Keratinocyte (primary cell): ENCODE results near the gene MADD. TPM values are rescaled to one million over a fixed set of nuclear protein-coding genes. Genes with fewer than 3 reads are reported as not detected.

Source experiments
- DNase-seq: peaks from one replicate; pipeline ENCODE4 v3.0.0-alpha.2; 2011; ENCODE audit warnings: low read depth, missing footprints, low spot score
- FAIRE-seq: peaks from 2 replicates; lab custom pipeline; 2011; peaks lifted over from hg19 to GRCh38; lab: Jason Lieb, UNC
- H2AFZ ChIP-seq: 2 replicates; pipeline ENCODE4 v1.6.0; 2012; ENCODE audit warnings: low read length, control low read depth, inconsistent platforms; ENCODE audit not compliant: control insufficient read depth
- H3K27ac ChIP-seq: 2 replicates; pipeline ENCODE4 v1.5.1; 2011; ENCODE audit warnings: low read length; ENCODE audit not compliant: control insufficient read depth, insufficient read depth
- H3K27me3 ChIP-seq: 3 replicates; pipeline ENCODE4 v1.6.0; 2011; ENCODE audit warnings: low read length; ENCODE audit not compliant: control insufficient read depth, insufficient read depth; ENCODE audit errors: extremely low read depth
- H3K36me3 ChIP-seq, 2 experiments: 2 replicates in 1 of 2; 3 replicates in 1 of 2; pipeline ENCODE4 v1.5.1; 2011; ENCODE audit warnings: low read length in 2 of 2, mild to moderate bottlenecking in 1 of 2; ENCODE audit not compliant: control insufficient read depth in 2 of 2, insufficient read depth in 2 of 2; ENCODE audit errors: extremely low read depth in 1 of 2
- H3K4me1 ChIP-seq: 3 replicates; pipeline ENCODE4 v1.5.1; 2011; ENCODE audit warnings: low read length; ENCODE audit not compliant: control insufficient read depth, insufficient read depth; ENCODE audit errors: extremely low read depth
- H3K4me2 ChIP-seq: 3 replicates; pipeline ENCODE4 v1.6.0; 2011; ENCODE audit warnings: low read depth, low read length; ENCODE audit not compliant: control insufficient read depth, insufficient read depth; ENCODE audit errors: extremely low read depth
- H3K4me3 ChIP-seq, 3 experiments: fragments of 200-600 bp in 1 of 3; sonication (generic) in 1 of 3; 2 replicates in 2 of 3; 3 replicates in 1 of 3; pipeline ENCODE4 v1.5.1; 2011 to 2016; ENCODE audit warnings: low read length in 3 of 3, mild to moderate bottlenecking in 3 of 3, control low read depth in 2 of 3, inconsistent platforms in 1 of 3, low read depth in 1 of 3, mixed read lengths in 1 of 3, mixed run types in 1 of 3, moderate library complexity in 1 of 3; ENCODE audit not compliant: control insufficient read depth in 2 of 3, insufficient read depth in 2 of 3; ENCODE audit errors: extremely low read depth in 1 of 3
- H3K79me2 ChIP-seq: 2 replicates; pipeline ENCODE4 v1.6.0; 2012; ENCODE audit warnings: low read length; ENCODE audit not compliant: control insufficient read depth, insufficient read depth
- H3K9ac ChIP-seq: 3 replicates; pipeline ENCODE4 v1.6.0; 2011; ENCODE audit warnings: low read length; ENCODE audit not compliant: control insufficient read depth, insufficient read depth; ENCODE audit errors: extremely low read depth
- H3K9me1 ChIP-seq: 3 replicates; pipeline ENCODE4 v1.6.0; 2011; ENCODE audit warnings: low read length; ENCODE audit not compliant: control insufficient read depth, insufficient read depth; ENCODE audit errors: extremely low read depth
- H3K9me3 ChIP-seq: 2 replicates; pipeline ENCODE4 v1.5.1; 2012; ENCODE audit warnings: low read depth, low read length; ENCODE audit not compliant: control insufficient read depth
- H4K20me1 ChIP-seq: 3 replicates; pipeline ENCODE4 v1.6.0; 2011; ENCODE audit warnings: low read length; ENCODE audit not compliant: control insufficient read depth, insufficient read depth; ENCODE audit errors: extremely low read depth
- CTCF ChIP-seq, 3 experiments: IDR thresholded peaks in 1 of 3; conservative IDR thresholded peaks in 1 of 3; optimal IDR thresholded peaks in 1 of 3; 2 replicates in 2 of 3; 3 replicates in 1 of 3; pipeline versions ENCODE3 to v1.5.1; 2011; ENCODE audit warnings: low read length in 3 of 3, mild to moderate bottlenecking in 3 of 3, moderate library complexity in 2 of 3, control low read depth in 1 of 3, inconsistent platforms in 1 of 3; ENCODE audit not compliant: insufficient read depth in 2 of 3; ENCODE audit errors: extremely low read depth in 1 of 3
- EZH2 ChIP-seq: IDR thresholded peaks from one replicate; pipeline ENCODE4 v1.6.1; 2012; ENCODE audit warnings: inconsistent platforms, mild to moderate bottlenecking, low read length, moderate library complexity
- dilution Hi-C: fragments of 300-500 bp; cut with MboI; formaldehyde crosslinking; loops from one replicate; pipeline ENCODE4 v1.7.0; 2020; ENCODE audit warnings: low sequenced_read_pairs; ENCODE audit not compliant: extremely low pct_ligation_motif_present
- polyA plus RNA-seq, 5 experiments: library from polyadenylated mRNA; depleted of rRNA in 3 of 5; stranded (reverse) in 3 of 5; stranded (forward) in 1 of 5; unstranded in 1 of 5; fragments of >200 nt; gene quantifications; 1 replicate in 1 of 5; 2 replicates in 3 of 5; 3 replicates in 1 of 5; pipeline versions ENCODE4 v1.2.1 to v1.2.3, GENCODE V29; 2011 to 2012; ENCODE audit warnings: missing spikeins in 2 of 5, low read depth in 1 of 5, low replicate concordance in 1 of 5

The MADD gene
- polyA plus RNA-seq, 1 donor (not counting 4 experiments of a cell fraction or from before 2014, with no cell fraction given): 11.9 TPM

- Histone ChIP-seq H3K36me3 (no peaks in the 10 kb centered on the region), H3K9me1 (no peaks in the 10 kb centered on the region), H3K27me3 (no peaks in the 10 kb centered on the region), H3K27ac (no peak overlapping the region), H2AFZ (no peak overlapping the region), H3K4me1 (peaks cover 5% of the 10 kb centered on the region), H3K9ac (no peak overlapping the region), H3K4me2 (no peak overlapping the region), H3K4me3 (no peak overlapping the region), H3K79me2 (no peaks in the 10 kb centered on the region), H4K20me1 (no peaks in the 10 kb centered on the region), H3K9me3 (no peaks in the 10 kb centered on the region)
- FAIRE-seq (no peak), DNase-seq (no peak)
- dilution Hi-C loops: no loop called here
- TF ChIP-seq EZH2 (no peak), CTCF (optimal IDR thresholded peaks at IDR 0.05 in 1 of 3, IDR thresholded peaks at IDR 0.05 in 1 of 3, conservative IDR thresholded peaks at IDR 0.05 in 1 of 3; ENCODE audit: extremely low read depth in 1 of 3, insufficient read depth in 2 of 3, low read length in 3 of 3) (no peak)
These were observed 99.7 kb downstream of the MADD start for GRCh38 chr11:47369676-47370075.

GRCh38 chr11:47372422-47372821, 102.5 kb downstream of the MADD start:
- DNase-seq (no peak), FAIRE-seq (no peak)
- Histone ChIP-seq H4K20me1 (no peaks in the 10 kb centered on the region), H3K27ac (no peak overlapping the region), H3K4me3 (no peak overlapping the region), H3K9me3 (no peaks in the 10 kb centered on the region), H3K27me3 (no peaks in the 10 kb centered on the region), H3K79me2 (no peaks in the 10 kb centered on the region), H3K4me2 (no peak overlapping the region), H3K9me1 (no peaks in the 10 kb centered on the region), H3K4me1 (peaks cover 6% of the 10 kb centered on the region), H3K9ac (no peak overlapping the region), H3K36me3 (no peaks in the 10 kb centered on the region), H2AFZ (no peak overlapping the region)
- dilution Hi-C loops: no loop called here
- TF ChIP-seq CTCF (optimal IDR thresholded peaks at IDR 0.05 in 1 of 3, IDR thresholded peaks at IDR 0.05 in 1 of 3, conservative IDR thresholded peaks at IDR 0.05 in 1 of 3; ENCODE audit: extremely low read depth in 1 of 3, insufficient read depth in 2 of 3, low read length in 3 of 3): no peak
